ENCODE measurements around the gene SYTL1. TPM values are rescaled to one million over a fixed set of nuclear protein-coding genes. Genes with fewer than 3 reads are reported as not detected.

SYTL1 gene
- total RNA-seq, 1 donor from 2014 or later: 30.6 TPM

- DNase-seq (no peak), ATAC-seq (no peak)
- peak overlapping the region; percentile 65 for H3K27ac ChIP-seq
- TF ChIP-seq CTCF (IDR thresholded peaks at IDR 0.05): no peak
- H3K9me3 ChIP-seq: no peaks in the 10 kb centered on the region
- H3K36me3 ChIP-seq: peaks cover 57% of the 10 kb centered on the region
- peaks cover 21% of the 10 kb centered on the region for H3K4me1 ChIP-seq
- intact Hi-C loops (cut with DNase I): no loop called here
- H3K27me3 ChIP-seq: no peaks in the 10 kb centered on the region
- H3K4me3 ChIP-seq: no peak overlapping the region
These were observed 43.0 kb upstream of the SYTL1 start for GRCh38 chr1:27298632-27299384.

GRCh38 chr1:27299385-27300271 is 42.2 kb upstream of the SYTL1 start:
- DNase-seq: no peak
- no peaks in the 10 kb centered on the region for H3K9me3 ChIP-seq
- H3K4me1 ChIP-seq: peaks cover 21% of the 10 kb centered on the region
- H3K36me3 ChIP-seq: peaks cover 54% of the 10 kb centered on the region
- peak overlapping the region; percentile 78 for H3K27ac ChIP-seq
- peak; percentile 41 for ATAC-seq
- no peaks in the 10 kb centered on the region for H3K27me3 ChIP-seq
- no peak for TF ChIP-seq CTCF (IDR thresholded peaks at IDR 0.05)
- intact Hi-C loops (cut with DNase I): loop anchor here (2.0 to 5.0 kb wide), 2 partner anchors 93 to 308 kb away; partner anchors contain the start of gene GPR3
- no peak overlapping the region for H3K4me3 ChIP-seq

- intact Hi-C loops (cut with DNase I): loop anchor here (2.0 to 5.0 kb wide), 2 partner anchors 92 to 307 kb away; partner anchors contain the start of gene GPR3
These were observed 41.3 kb upstream of the SYTL1 start for GRCh38 chr1:27300341-27301051.

GRCh38 chr1:27301052-27301422 is 40.8 kb upstream of the SYTL1 start:
- no peak overlapping the region for H3K4me3 ChIP-seq
- peaks cover 21% of the 10 kb centered on the region for H3K4me1 ChIP-seq
- no peak for DNase-seq
- no peak for ATAC-seq
- TF ChIP-seq CTCF (IDR thresholded peaks at IDR 0.05): no peak
- no peaks in the 10 kb centered on the region for H3K27me3 ChIP-seq
- H3K27ac ChIP-seq: peak overlapping the region; percentile 15
- no peaks in the 10 kb centered on the region for H3K9me3 ChIP-seq
- intact Hi-C loops (cut with DNase I): loop anchor here (2.0 to 5.0 kb wide), 2 partner anchors 92 to 306 kb away; partner anchors contain the start of gene GPR3
- peaks cover 46% of the 10 kb centered on the region for H3K36me3 ChIP-seq

More at GRCh38 chr1:27300341-27301051, 41.3 kb upstream of the SYTL1 start:
- Histone ChIP-seq H3K9me3 (no peaks in the 10 kb centered on the region), H3K36me3 (peaks cover 46% of the 10 kb centered on the region), H3K4me1 (peaks cover 21% of the 10 kb centered on the region), H3K27ac (peak overlapping the region; percentile 78), H3K27me3 (no peaks in the 10 kb centered on the region), H3K4me3 (no peak overlapping the region)
- ATAC-seq: peak; percentile 93
- DNase-seq: peak; percentile 91
- peak; percentile 99 for TF ChIP-seq CTCF (IDR thresholded peaks at IDR 0.05)

GRCh38 chr1:27301582-27302199 is 40.1 kb upstream of the SYTL1 start:
- Histone ChIP-seq H3K4me1 (peaks cover 21% of the 10 kb centered on the region), H3K4me3 (no peak overlapping the region), H3K27ac (peak overlapping the region; percentile 15), H3K9me3 (no peaks in the 10 kb centered on the region), H3K36me3 (peaks cover 46% of the 10 kb centered on the region), H3K27me3 (no peaks in the 10 kb centered on the region)
- intact Hi-C loops (cut with DNase I): loop anchor here (2.0 to 5.0 kb wide), 2 partner anchors 91 to 306 kb away; partner anchors contain the start of gene GPR3
- no peak for TF ChIP-seq CTCF (IDR thresholded peaks at IDR 0.05)
- DNase-seq (no peak), ATAC-seq (no peak)
